ENCODE data around the gene KDM1A.
A peak's percentile ranks its signal among the peaks of the same experiment; 100 is the strongest.

The KDM1A gene

DNA sequence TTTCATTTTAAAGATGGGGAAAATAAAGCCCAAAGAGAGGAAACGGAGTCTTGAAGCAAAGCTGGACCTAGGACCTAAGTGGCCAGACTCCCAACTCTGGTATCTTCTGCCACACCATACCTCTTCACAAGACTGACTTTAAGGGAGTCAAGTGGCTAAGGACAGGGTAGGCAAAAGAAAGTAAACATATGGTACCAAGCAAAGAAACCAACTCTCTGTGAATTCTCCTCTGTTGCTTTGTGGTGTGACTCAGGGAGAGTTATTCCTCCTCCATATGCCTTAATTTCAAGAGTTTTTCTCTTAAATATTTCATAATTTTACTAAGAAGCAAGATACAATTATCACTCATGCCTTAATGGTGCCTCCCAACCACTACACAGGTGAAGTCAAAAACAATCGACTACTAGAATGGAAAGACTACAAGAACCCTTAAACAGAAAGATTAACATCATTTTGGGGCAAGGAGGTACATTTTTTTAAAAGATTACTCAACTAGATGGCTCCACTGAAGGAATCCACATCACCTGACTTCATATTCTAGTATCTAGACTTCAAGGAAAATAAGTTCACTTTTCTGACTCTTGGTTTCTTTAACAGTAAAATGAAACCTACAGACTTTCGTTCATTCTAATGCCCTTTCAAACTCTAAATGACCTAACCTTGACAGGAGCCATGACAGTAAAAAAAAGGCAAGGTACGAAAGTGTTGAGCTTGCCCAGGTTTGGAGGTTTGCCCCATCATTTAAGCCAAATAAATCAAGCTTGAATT lies 105.2 kb downstream of the KDM1A start:
- TF ChIP-seq CTCF (IDR thresholded peaks at IDR 0.05; ENCODE audit: low read length, missing control alignments): no peak
- no peak overlapping the region for H3K4me3 ChIP-seq (replicated peaks; ENCODE audit: low read depth, low read length)
- DNase-seq (ENCODE audit: low read depth): no peak

- no peak for DNase-seq (ENCODE audit: low read depth)
- no peak for TF ChIP-seq CTCF (IDR thresholded peaks at IDR 0.05; ENCODE audit: low read length, missing control alignments)
- H3K4me3 ChIP-seq (replicated peaks; ENCODE audit: low read depth, low read length): no peak overlapping the region
Observed at GRCh38 chr1:23125489-23125888, 106.2 kb downstream of the KDM1A start.

DNA sequence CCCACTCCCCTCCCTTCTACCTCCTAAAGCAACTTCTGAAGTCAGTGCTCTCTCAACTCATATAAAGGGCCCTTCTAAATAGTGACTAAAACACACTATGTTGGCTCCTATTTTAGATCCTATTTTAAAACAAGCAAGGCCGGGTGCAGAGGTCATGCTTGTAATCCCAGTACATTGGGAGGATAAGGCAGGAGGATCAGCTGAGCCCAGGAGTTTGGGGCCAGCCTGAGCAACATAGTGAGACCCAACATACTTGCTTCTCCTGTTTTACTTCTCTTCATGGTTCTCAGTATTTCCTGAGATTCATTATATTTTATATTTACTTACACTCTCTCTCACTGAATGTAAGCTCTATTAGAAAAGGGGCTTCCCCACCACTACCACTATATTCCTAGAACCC lies 106.9 kb downstream of the KDM1A start:
- no peak for TF ChIP-seq CTCF (IDR thresholded peaks at IDR 0.05; ENCODE audit: low read length, missing control alignments)
- no peak for DNase-seq (ENCODE audit: low read depth)
- no peak overlapping the region for H3K4me3 ChIP-seq (replicated peaks; ENCODE audit: low read depth, low read length)

DNA sequence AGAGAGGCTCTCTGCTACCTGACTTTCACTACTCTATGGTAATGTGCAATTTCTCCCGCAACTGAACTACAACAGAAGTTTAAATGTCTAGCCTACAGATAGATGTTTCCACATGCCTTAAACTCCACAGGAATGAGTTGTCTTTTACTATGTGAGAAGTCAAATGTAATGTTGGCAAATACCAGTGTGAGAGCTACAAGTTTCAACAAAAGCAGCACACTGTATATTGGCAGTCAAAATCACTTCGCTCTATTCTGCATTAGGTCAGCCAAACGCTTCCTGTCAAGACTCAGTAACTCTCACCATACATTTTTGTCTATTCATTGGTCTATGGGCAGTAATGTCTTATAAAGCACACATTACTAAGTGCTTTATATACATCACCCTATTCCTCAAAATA lies 107.5 kb downstream of the KDM1A start:
- H3K4me3 ChIP-seq (replicated peaks; ENCODE audit: low read depth, low read length): no peak overlapping the region
- DNase-seq (ENCODE audit: low read depth): peak; percentile 71
- no peak for TF ChIP-seq CTCF (IDR thresholded peaks at IDR 0.05; ENCODE audit: low read length, missing control alignments)

GRCh38 chr1:23129846-23130245 lies 110.6 kb downstream of the KDM1A start:
- TF ChIP-seq CTCF (IDR thresholded peaks at IDR 0.05; ENCODE audit: low read length, missing control alignments): no peak
- peak; percentile 31 for DNase-seq (ENCODE audit: low read depth)

DNA sequence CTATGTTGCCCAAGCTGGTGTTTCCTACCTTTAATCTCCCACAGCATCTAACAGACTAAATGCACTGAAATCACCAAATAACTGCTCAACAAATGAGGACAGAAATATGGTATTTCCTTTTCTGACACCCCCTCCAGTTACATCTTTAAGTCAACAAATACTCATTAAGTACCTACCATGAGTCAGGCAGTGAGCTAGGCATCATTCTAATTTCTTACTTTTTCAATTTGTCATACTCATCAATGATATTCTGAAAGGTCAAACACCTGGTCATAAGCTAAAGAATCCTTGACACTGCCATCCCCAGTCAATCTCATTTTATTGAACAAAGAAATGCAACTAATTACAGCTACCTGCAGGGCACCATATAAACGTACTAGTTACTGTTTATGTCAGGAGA lies 112.8 kb downstream of the KDM1A start:
- no peak for DNase-seq (ENCODE audit: low read depth)
- H3K4me3 ChIP-seq (replicated peaks; ENCODE audit: low read depth, low read length): no peak overlapping the region
- TF ChIP-seq CTCF (IDR thresholded peaks at IDR 0.05; ENCODE audit: low read length, missing control alignments): no peak

More at GRCh38 chr1:23129846-23130245, 110.6 kb downstream of the KDM1A start:
- H3K4me3 ChIP-seq (replicated peaks; ENCODE audit: low read depth, low read length): no peak overlapping the region

All from fibroblast of pulmonary artery (primary cell).